Heart left ventricle (tissue), 16 donors: ENCODE data around the gene ATP6V0A1. TPM values are rescaled to one million over a fixed set of nuclear protein-coding genes. Genes with fewer than 3 reads are reported as not detected.
A peak's percentile ranks its signal among the peaks of the same experiment; 100 is the strongest.

ENCODE experiments used
- ATAC-seq, 4 donors: fragments of 200-7000 bp; cut with Tn5 transposase; one replicate each; pipeline ENCODE4 v1.9.1; 2020 to 2022; ENCODE audit warnings: moderate library complexity in 4 of 4, mild to moderate bottlenecking in 3 of 4, moderate number of reproducible peaks in 1 of 4
- DNase-seq, 5 donors: peaks; one replicate each; pipeline ENCODE4 v3.0.0-alpha.2; 2020
- H3K27ac ChIP-seq, 12 donors: fragments of 200-600 bp; sonication (generic) in 4 of 12; one replicate each; pipeline versions ENCODE4 v1.5.0 to v1.8.0; 2016 to 2022; ENCODE audit warnings: mild to moderate bottlenecking in 2 of 12
- H3K27me3 ChIP-seq, 9 donors: fragments of 200-600 bp; sonication (generic) in 2 of 9; one replicate each; pipeline versions ENCODE4 v1.5.1 to v1.8.0; 2016 to 2022; ENCODE audit warnings: mild to moderate bottlenecking in 3 of 9
- H3K36me3 ChIP-seq, 9 donors: fragments of 200-600 bp; sonication (generic) in 2 of 9; one replicate each; pipeline versions ENCODE4 v1.5.0 to v1.8.0; 2018 to 2022; ENCODE audit warnings: mild to moderate bottlenecking in 2 of 9
- H3K4me1 ChIP-seq, 12 donors: fragments of 200-600 bp; sonication (generic) in 4 of 12; one replicate each; pipeline versions ENCODE4 v1.5.0 to v1.8.0; 2016 to 2022; ENCODE audit warnings: mild to moderate bottlenecking in 3 of 12
- H3K4me3 ChIP-seq, 12 donors: fragments of 200-600 bp; sonication (generic) in 4 of 12; one replicate each; pipeline versions ENCODE4 v1.5.0 to v1.8.0; 2017 to 2022; ENCODE audit warnings: mild to moderate bottlenecking in 9 of 12, moderate library complexity in 4 of 12
- H3K9me3 ChIP-seq, 12 donors: fragments of 200-600 bp; sonication (generic) in 4 of 12; one replicate each; pipeline versions ENCODE4 v1.5.0 to v1.8.0; 2016 to 2022; ENCODE audit warnings: mild to moderate bottlenecking in 1 of 12
- CTCF ChIP-seq, 12 donors: fragments of 200-600 bp; sonication (generic) in 4 of 12; IDR thresholded peaks; one replicate each; pipeline versions ENCODE4 v1.5.0 to v1.8.0; 2018 to 2022; ENCODE audit warnings: antibody characterized with exemption in 12 of 12, mild to moderate bottlenecking in 5 of 12
- POLR2A ChIP-seq, 2 donors: fragments of 450-650 bp; IDR thresholded peaks; one replicate each; pipeline ENCODE4 v1.6.1; 2017; ENCODE audit warnings: antibody characterized with exemption in 2 of 2, mild to moderate bottlenecking in 2 of 2, moderate library complexity in 2 of 2
- WGBS, 4 donors: extraction: QIAGEN DNeasy Blood & Tissue Kit in 2 of 4; methylation state at CpG; one replicate each; pipeline versions ENCODE4 v1.1.5 to v1.1.7; 2013 to 2018; 5-methylcytosine and 5-hydroxymethylcytosine counted together
- intact Hi-C, 10 donors: fragments of 100-400 bp; cut with DNase I; formaldehyde crosslinking; loops; one replicate each; pipeline versions ENCODE4 v1.11.1 to v1.14.2; 2022
- polyA plus RNA-seq, 2 donors: library from polyadenylated mRNA; stranded (reverse); fragments of 200-250 nt; gene quantifications; one replicate each; pipeline ENCODE4 v1.2.3, GENCODE V29; 2013
- total RNA-seq, 9 donors: library from RNA; depleted of rRNA in 2 of 9; stranded (reverse); fragments of >200 nt in 2 of 9; fragmentation: NEBNext Ultra II Directional in 3 of 9; extraction: Animal tissue kit (Norgen Biotek cat#: 25700) in 3 of 9; gene quantifications; one replicate each; pipeline versions ENCODE4 v1.1.0 to v1.2.4, GENCODE V29; 2016 to 2023
- donor health status: ischemic (EF 13 %, LVEDD 7.1; RV severe dilation, severe dysfunction).
- donor health status: healthy with polysubstance abuse.
- donor health status: DM: no; HTN: yes; CAD: no.
- donor health status: DM: no; HTN: no; CAD: no.
- donor health status: ischemic (EF 25% LVEDD 6.9; RV normal size, moderate dysfunction).
- donor health status: ischemic (EF 25% LVEDD 5.7; RV mildly dilated, moderate dysfunction).
- donor health status: healthy.
- donor health status: DM: yes; HTN: yes; CAD: no.
- donor health status: ischemic (EF 35%, LVEDD 5.7; RV mildly dilated, moderate dysfunction).
- donor health status: nonischemic (EF 11% LVEDD 7.7; RV severe dilation, severe dysfunction).
- donor health status: DM: yes; HTN: yes; CAD: no.
- donor health status: PGD.
- donor health status: ischemic (EF 29% LVEDD 5.4; RV normal size, mild dysfunction).
- donor health status: nonischemic (EF 23%, LVEDD 6.1; RV moderate dilation, normal function).

ATP6V0A1 gene
- total and polyA plus RNA-seq, 11 donors = 24.3 to 65.9 (median 35.9) TPM

- Histone ChIP-seq H3K4me1 (peaks cover 0 to 25% (median 7%) of the 10 kb centered on the region in 12 donors), H3K36me3 (peaks cover 0 to 87% (median 67%) of the 10 kb centered on the region in 9 donors), H3K27me3 (no peaks in the 10 kb centered on the region), H3K9me3 (no peaks in the 10 kb centered on the region), H3K27ac (no peak overlapping the region), H3K4me3 (no peak overlapping the region)
- intact Hi-C loops = loop anchor here in 2 of 10 donors (2.0 to 5.0 kb wide), 2 partner anchors 15 to 42 kb away; no protein-coding TSS in a partner anchor
- DNase-seq (no peak), ATAC-seq (no peak)
- TF ChIP-seq POLR2A (IDR thresholded peaks at IDR 0.05) (no peak), CTCF (IDR thresholded peaks at IDR 0.05) (no peak)
- WGBS, 4 donors = 85 to 95% (median 92%) methylated on average over 5 of the region's 5 CpGs
These were observed 50.7 kb downstream of the ATP6V0A1 start for GRCh38 chr17:42509409-42509808.

GRCh38 chr17:42509841-42510240 is 51.2 kb downstream of the ATP6V0A1 start:
- Histone ChIP-seq H3K4me1 (peaks cover 0 to 25% (median 7%) of the 10 kb centered on the region in 12 donors), H3K4me3 (no peak overlapping the region), H3K36me3 (peaks cover 0 to 86% (median 66%) of the 10 kb centered on the region in 9 donors), H3K27ac (no peak overlapping the region), H3K27me3 (no peaks in the 10 kb centered on the region), H3K9me3 (no peaks in the 10 kb centered on the region)
- WGBS, 4 donors = 93 to 96% (median 93%) methylated on average over 2 of the region's 2 CpGs
- DNase-seq (no peak), ATAC-seq (no peak)
- intact Hi-C loops = loop anchor here in 5 of 10 donors (2.0 to 10.0 kb wide), 7 partner anchors 15 to 385 kb away; partner anchors contain the start of genes HSPB9 (in 1 of the 5) and KAT2A (in 1 of the 5)
- no peak for TF ChIP-seq CTCF (IDR thresholded peaks at IDR 0.05)
- TF ChIP-seq POLR2A (IDR thresholded peaks at IDR 0.05) = no peak

- 68 to 82% (median 76%) methylated on average over 9 of the region's 9 CpGs for WGBS, 4 donors
- no peaks in the 10 kb centered on the region for H3K9me3 ChIP-seq
- H3K36me3 ChIP-seq = peaks cover 0 to 77% (median 57%) of the 10 kb centered on the region in 9 donors
- H3K27me3 ChIP-seq = no peaks in the 10 kb centered on the region
- H3K27ac ChIP-seq = peak overlapping the region; percentile 2 to 84 (median 54)
- TF ChIP-seq CTCF (IDR thresholded peaks at IDR 0.05) (no peak), POLR2A (IDR thresholded peaks at IDR 0.05) (no peak)
- ATAC-seq = no peak
- intact Hi-C loops = loop anchor here in 5 of 10 donors (5.0 to 10.0 kb wide), 6 partner anchors 35 to 387 kb away; partner anchors contain the start of genes HSPB9 (in 1 of the 5) and KAT2A (in 1 of the 5)
- H3K4me3 ChIP-seq = no peak overlapping the region
- H3K4me1 ChIP-seq = peaks cover 0 to 40% (median 18%) of the 10 kb centered on the region in 12 donors
- DNase-seq = no peak
These were observed 53.6 kb downstream of the ATP6V0A1 start for GRCh38 chr17:42512246-42512645.

GRCh38 chr17:42512733-42513251 is 54.1 kb downstream of the ATP6V0A1 start:
- Histone ChIP-seq H3K27ac (peak overlapping the region; percentile 2 to 84 (median 54)), H3K36me3 (peaks cover 0 to 73% (median 51%) of the 10 kb centered on the region in 9 donors), H3K9me3 (no peaks in the 10 kb centered on the region), H3K4me3 (no peak overlapping the region), H3K27me3 (no peaks in the 10 kb centered on the region), H3K4me1 (peaks cover 4 to 45% (median 24%) of the 10 kb centered on the region in 12 donors)
- intact Hi-C loops = loop anchor here in 5 of 10 donors (5.0 to 10.0 kb wide), 6 partner anchors 35 to 388 kb away; partner anchors contain the start of genes HSPB9 (in 1 of the 5) and KAT2A (in 1 of the 5)
- TF ChIP-seq CTCF (IDR thresholded peaks at IDR 0.05) (no peak), POLR2A (IDR thresholded peaks at IDR 0.05) (no peak)
- 71 to 81% (median 74%) methylated on average over 6 of the region's 6 CpGs for WGBS, 4 donors
- ATAC-seq (no peak), DNase-seq (no peak)
